Mesodermal cell (in vitro differentiated cells): ENCODE results near the gene UBE2J2.

Experiments used
- H3K27ac ChIP-seq: 2 replicates; pipeline ENCODE4 v1.7.0; 2013; ENCODE audit warnings: mild to moderate bottlenecking, low read depth, low read length, moderate library complexity; ENCODE audit not compliant: severe bottlenecking
- H3K36me3 ChIP-seq: 2 replicates; pipeline ENCODE4 v1.7.1; 2013; ENCODE audit warnings: mild to moderate bottlenecking, low read length, moderate library complexity; ENCODE audit not compliant: control insufficient read depth, insufficient read depth
- H3K4me1 ChIP-seq: one replicate; pipeline ENCODE4 v1.7.1; 2013; ENCODE audit warnings: mild to moderate bottlenecking, low read length; ENCODE audit not compliant: insufficient read depth, control insufficient read depth, poor library complexity, severe bottlenecking
- H3K4me3 ChIP-seq: 2 replicates; pipeline ENCODE4 v1.7.0; 2013; ENCODE audit warnings: low read length, control low read depth, mild to moderate bottlenecking; ENCODE audit not compliant: insufficient read depth, poor library complexity, severe bottlenecking; ENCODE audit errors: extremely low read depth
- H3K9me3 ChIP-seq: 2 replicates; pipeline ENCODE4 v1.7.1; 2013; ENCODE audit warnings: mild to moderate bottlenecking, low read length, moderate library complexity; ENCODE audit not compliant: control insufficient read depth
- WGBS, 2 experiments: methylation state at CpG; one replicate each; pipeline ENCODE4 v1.1.5; 2013; ENCODE audit warnings: missing lambda C conversion rate in 2 of 2; ENCODE audit not compliant: insufficient coverage in 2 of 2; 5-methylcytosine and 5-hydroxymethylcytosine counted together

The UBE2J2 gene

DNA sequence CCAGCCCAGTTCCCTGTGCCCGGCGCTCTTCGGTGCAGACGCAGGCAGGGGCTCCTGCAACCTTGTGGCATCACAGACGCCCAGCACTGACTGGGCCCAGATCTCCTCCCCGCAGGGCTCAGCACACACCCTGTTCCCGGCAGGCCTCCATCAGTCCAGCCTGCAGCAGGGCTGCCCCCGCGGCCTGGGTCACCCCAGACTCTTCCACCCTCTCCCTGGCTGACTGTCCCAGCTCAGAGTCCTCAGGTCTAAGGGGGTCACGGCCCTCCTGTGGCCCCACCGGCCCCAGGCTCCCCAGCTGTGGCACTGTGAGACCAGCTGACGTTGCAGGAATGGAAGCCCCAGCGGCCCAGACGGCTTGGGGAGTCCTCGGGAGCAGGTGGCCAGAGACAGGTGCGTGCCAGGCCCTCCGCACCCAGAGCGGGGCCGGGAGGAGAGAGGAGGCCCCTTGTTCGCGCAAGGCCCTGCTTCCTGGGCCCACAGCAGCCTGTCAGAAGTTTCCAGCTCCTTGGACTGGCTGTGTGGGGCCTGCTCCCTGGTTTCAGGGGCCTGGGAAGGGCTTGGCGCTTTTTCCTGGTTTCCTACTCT, 37.4 kb downstream of the UBE2J2 start:
- Histone ChIP-seq H3K4me3 (no peak overlapping the region), H3K4me1 (peaks cover 21% of the 10 kb centered on the region), H3K36me3 (peaks cover 15% of the 10 kb centered on the region), H3K9me3 (no peaks in the 10 kb centered on the region), H3K27ac (no peak overlapping the region)
- WGBS, 2 experiments, result 92 to 97% methylated on average over 14 to 16 of the region's 22 CpGs

- Histone ChIP-seq H3K4me1 (peaks cover 21% of the 10 kb centered on the region), H3K9me3 (no peaks in the 10 kb centered on the region), H3K4me3 (no peak overlapping the region), H3K36me3 (peaks cover 16% of the 10 kb centered on the region), H3K27ac (no peak overlapping the region)
- WGBS, 2 experiments, result 94 to 95% methylated on average over 22 to 25 of the region's 27 CpGs
Measured at GRCh38 chr1:1235016-1235744, 38.5 kb downstream of the UBE2J2 start.

DNA sequence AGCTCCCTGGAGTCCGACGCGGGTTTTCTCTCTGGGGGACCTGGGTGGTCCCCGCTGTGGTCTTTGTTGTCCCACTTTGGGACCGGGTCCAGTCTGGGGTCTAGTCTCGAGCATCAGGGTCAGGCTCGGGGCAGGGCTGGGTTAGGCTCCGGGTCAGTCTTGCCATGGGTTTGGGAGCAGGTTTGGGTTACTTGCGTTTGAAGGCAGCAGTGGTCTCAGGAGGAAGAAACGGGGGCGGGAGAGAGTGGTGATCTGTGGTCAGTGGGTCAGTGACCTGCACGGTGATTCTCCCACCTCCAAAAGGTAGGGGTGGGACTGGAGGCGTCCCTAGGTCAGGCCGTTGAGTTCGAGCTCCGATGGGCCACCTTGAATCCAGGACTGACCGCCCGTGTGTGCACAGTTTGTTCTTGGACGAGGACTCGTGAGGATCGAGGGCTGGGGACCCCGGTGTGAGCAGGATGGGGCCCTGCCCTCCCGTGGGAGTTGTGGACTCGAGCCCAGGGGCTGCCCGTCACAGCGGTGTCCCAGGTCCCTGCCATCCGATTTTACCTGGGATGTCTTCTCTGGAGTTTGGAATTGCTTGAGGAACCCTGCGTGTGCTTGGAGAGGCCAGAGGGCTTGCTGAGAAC, 39.4 kb downstream of the UBE2J2 start:
- no peak overlapping the region for H3K4me3 ChIP-seq
- peaks cover 17% of the 10 kb centered on the region for H3K4me1 ChIP-seq
- H3K9me3 ChIP-seq, result no peaks in the 10 kb centered on the region
- WGBS, 2 experiments, result 96 to 97% methylated on average over 24 to 28 of the region's 28 CpGs
- no peak overlapping the region for H3K27ac ChIP-seq
- H3K36me3 ChIP-seq, result peaks cover 24% of the 10 kb centered on the region

- Histone ChIP-seq H3K4me1 (peaks cover 17% of the 10 kb centered on the region), H3K4me3 (no peak overlapping the region), H3K27ac (no peak overlapping the region), H3K36me3 (peaks cover 31% of the 10 kb centered on the region), H3K9me3 (no peaks in the 10 kb centered on the region)
- WGBS, 2 experiments, result 96 to 97% methylated on average over 15 of the region's 15 CpGs
Measured at GRCh38 chr1:1233567-1233892, 40.1 kb downstream of the UBE2J2 start.

- Histone ChIP-seq H3K36me3 (peaks cover 36% of the 10 kb centered on the region), H3K4me1 (peaks cover 17% of the 10 kb centered on the region), H3K27ac (no peak overlapping the region), H3K4me3 (peak overlapping the region; percentile 16), H3K9me3 (no peaks in the 10 kb centered on the region)
- 96 to 97% methylated on average over 89 to 98 of the region's 98 CpGs for WGBS, 2 experiments
Measured at GRCh38 chr1:1232796-1233566, 40.7 kb downstream of the UBE2J2 start.

DNA sequence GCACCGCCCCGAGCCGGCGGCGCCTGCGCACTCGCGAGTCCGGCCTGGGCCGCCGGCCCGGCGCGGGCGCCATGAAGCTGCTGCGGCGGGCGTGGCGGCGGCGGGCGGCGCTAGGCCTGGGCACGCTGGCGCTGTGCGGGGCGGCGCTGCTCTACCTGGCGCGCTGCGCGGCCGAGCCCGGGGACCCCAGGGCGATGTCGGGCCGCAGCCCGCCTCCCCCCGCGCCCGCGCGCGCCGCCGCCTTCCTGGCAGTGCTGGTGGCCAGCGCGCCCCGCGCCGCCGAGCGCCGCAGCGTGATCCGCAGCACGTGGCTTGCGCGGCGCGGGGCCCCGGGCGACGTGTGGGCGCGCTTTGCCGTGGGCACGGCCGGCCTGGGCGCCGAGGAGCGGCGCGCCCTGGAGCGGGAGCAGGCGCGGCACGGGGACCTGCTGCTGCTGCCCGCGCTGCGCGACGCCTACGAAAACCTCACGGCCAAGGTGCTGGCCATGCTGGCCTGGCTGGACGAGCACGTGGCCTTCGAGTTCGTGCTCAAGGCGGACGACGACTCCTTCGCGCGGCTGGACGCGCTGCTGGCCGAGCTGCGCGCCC, 41.4 kb downstream of the UBE2J2 start, which contains the start of gene B3GALT6:
Gene B3GALT6, plus strand, starts transcription at position 30 of the 588 bp plus-strand sequence. Its CDS starts 42 bp downstream, at position 72.
- Histone ChIP-seq H3K4me1 (peaks cover 12% of the 10 kb centered on the region), H3K9me3 (no peaks in the 10 kb centered on the region), H3K27ac (peak within 1 kb of the TSS; percentile 86), H3K36me3 (peaks cover 40% of the 10 kb centered on the region), H3K4me3 (peak within 1 kb of the TSS; percentile 84)
- WGBS, 2 experiments, result 27 to 32% methylated on average over 62 to 74 of the region's 100 CpGs

GRCh38 chr1:1231400-1232207, 42.0 kb downstream of the UBE2J2 start, which contains the start of gene SDF4:
Gene SDF4, minus strand, starts transcription at chr1:1232001. Its CDS starts 3,229 bp downstream, at chr1:1228772.
- H3K27ac ChIP-seq, result peak within 1 kb of the TSS; percentile 86
- WGBS, 2 experiments, result 0% methylated on average over 91 to 94 of the region's 99 CpGs
- H3K4me3 ChIP-seq, result peak within 1 kb of the TSS; percentile 84
- H3K36me3 ChIP-seq, result peaks cover 45% of the 10 kb centered on the region
- no peaks in the 10 kb centered on the region for H3K9me3 ChIP-seq
- H3K4me1 ChIP-seq, result peaks cover 8% of the 10 kb centered on the region

GRCh38 chr1:1230656-1231399, 42.8 kb downstream of the UBE2J2 start:
- Histone ChIP-seq H3K27ac (peak overlapping the region; percentile 86), H3K9me3 (no peaks in the 10 kb centered on the region)
- 26 to 28% methylated on average over 19 of the region's 24 CpGs for WGBS, 2 experiments

DNA sequence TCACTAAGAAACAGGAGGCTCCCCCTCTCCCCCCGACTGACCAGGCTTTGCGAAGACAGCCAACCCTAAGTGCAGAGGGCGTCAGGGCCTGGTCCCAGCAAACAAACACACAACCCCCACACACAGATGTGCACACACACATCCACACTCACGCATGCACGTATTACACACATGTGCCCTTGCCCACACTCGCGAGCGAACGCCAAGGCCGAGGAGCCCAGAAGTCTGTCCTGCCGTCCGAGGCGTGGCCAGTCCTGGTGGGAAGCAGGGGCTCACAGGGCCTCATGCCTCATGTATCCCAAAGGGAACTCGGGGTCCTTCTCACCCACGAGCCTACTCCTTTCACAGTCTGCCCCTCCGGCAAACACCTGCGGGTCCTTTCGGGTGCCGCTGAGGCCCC, 43.9 kb downstream of the UBE2J2 start:
- Histone ChIP-seq H3K9me3 (no peaks in the 10 kb centered on the region), H3K27ac (no peak overlapping the region), H3K4me1 (peaks cover 8% of the 10 kb centered on the region), H3K4me3 (no peak overlapping the region), H3K36me3 (peaks cover 59% of the 10 kb centered on the region)
- WGBS, 2 experiments, result 97 to 98% methylated on average over 19 of the region's 19 CpGs

More at GRCh38 chr1:1230656-1231399, 42.8 kb downstream of the UBE2J2 start:
- Histone ChIP-seq H3K4me1 (peaks cover 8% of the 10 kb centered on the region), H3K4me3 (peak overlapping the region; percentile 84), H3K36me3 (peaks cover 52% of the 10 kb centered on the region)
